HG02852 (cell line): ENCODE data around the gene CFAP46.
"Not testable (repeated sequence)": the region's sequence is repeated elsewhere in the genome, so short reads cannot be mapped to it uniquely, and the experiment has no call there.

Experiments used
- ATAC-seq: cut with Tn5 transposase; IDR thresholded peaks from one replicate; pipeline ENCODE4 v1.9.1; 2021; ENCODE audit warnings: mild to moderate bottlenecking, moderate library complexity; ENCODE audit not compliant: unreplicated experiment

CFAP46 gene

DNA sequence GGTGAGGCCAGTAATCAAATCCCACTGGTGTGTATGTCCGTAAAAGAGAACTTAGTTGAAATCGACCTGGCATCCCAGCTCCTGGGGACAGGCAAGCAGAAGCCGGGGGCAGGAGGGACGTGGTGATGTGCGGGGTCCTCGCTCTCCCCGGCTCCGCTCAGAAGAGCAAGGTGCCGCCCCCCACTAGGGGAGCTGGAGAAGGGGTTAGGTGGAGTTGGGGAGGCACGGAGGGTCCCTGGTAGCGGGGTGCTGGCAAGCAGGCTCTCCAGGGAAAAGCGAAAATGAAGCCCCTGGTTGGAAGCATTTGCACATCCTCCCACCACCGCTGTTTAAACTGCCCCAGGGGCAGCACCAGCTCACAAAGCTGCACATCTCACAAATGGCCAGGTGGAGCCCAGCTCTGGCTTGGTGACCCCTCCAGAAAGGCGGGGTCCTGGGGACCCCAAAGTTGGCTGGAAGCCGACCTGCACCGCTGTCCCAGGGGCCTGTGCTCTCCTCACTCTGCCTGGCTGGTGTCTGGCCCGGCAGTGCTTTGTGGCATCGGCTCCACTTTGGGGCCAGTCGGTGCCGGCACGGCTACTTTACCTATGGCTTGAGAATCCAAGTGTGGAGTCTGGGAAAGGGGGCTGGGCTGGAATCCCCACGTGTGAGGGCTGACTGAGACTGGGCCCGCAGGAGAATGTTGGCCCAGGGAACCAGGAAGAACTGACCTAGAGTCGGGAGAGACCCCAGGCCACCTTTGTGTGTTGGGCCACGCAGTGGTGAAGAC is 2.9 kb upstream of the CFAP46 start:
- no peak for ATAC-seq

DNA sequence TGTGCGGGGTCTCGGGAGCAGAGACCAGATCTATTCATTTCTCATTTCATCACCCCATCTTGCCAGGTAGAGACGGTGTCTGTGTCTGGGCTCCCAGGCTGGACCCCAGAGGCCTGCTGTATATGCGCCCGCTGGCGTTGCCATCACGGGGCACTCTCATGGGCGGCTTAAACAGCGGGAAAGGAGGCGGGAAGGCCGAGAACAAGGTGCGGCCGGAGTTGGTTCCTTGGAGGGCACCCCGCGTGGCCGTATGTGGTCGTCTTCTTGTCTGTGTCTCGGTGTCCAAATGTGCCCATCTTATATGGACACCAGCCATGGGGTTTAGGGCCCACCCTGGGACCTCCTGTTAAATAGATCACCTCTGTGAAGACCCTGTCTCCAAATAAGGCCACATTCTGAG is 2.1 kb upstream of the CFAP46 start:
- no peak for ATAC-seq

DNA sequence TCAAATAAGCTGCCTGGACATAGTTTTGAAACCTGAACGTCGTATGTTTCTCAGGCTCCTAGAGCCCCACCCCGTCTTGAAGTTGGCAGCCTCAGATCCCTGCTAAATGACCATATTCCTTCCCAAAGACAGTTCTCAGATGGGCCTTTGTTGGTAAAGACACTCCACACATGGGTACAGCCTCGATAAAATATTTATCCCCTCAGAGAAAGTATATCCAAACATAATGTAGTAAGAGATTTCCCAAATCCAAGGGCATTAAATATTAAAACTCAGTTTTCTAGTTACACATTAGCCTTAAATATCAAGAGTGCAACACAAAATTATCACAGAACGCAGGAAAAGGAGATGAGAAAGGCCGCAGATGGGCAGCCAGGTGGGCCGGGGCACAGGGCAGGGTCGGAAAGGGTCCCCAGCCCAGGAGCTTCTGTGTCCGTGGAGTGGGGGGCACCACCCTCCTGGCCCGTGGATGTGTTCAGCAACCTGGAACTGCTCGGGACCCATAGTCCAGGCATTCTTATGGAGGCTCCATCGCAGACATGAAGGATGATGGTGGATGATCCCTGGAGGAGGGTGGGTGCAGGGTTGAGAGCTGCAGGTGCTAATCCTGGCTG is 1.5 kb upstream of the CFAP46 start:
- ATAC-seq: no peak

DNA sequence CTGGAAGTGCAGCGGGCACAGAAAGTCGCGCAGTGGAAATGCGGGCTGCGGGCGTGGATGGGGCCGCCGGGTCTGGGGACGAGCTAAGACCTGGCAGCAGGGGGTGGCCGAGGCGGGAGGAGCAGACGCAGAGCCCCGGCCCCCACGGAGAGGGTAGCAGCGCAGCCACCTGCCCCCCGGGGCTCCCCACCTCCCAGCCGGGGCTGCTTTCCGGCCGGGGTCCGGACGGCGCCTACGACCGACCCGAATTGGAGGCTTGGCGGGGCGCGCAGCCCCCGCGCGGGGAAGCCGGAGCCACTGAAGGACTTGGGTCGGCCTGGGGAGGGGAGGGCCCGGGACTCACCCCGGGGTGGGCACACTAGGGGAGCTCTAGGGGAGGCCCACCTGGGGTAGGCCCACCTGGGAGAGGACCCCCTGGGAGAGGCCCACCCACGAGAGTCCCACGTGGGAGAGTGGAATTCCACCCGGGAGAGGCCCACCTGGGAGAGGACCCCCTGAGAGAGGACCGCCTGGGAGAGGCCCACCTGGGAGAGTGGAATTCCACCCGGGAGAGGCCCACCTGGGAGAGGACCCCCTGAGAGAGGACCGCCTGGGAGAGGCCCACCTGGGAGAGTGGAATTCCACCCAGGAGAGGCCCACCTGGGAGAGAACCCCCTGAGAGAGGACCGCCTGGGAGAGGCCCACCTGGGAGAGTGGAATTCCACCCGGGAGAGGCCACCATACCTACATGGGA is 854 bp upstream of the CFAP46 start:
- ATAC-seq: no peak

DNA sequence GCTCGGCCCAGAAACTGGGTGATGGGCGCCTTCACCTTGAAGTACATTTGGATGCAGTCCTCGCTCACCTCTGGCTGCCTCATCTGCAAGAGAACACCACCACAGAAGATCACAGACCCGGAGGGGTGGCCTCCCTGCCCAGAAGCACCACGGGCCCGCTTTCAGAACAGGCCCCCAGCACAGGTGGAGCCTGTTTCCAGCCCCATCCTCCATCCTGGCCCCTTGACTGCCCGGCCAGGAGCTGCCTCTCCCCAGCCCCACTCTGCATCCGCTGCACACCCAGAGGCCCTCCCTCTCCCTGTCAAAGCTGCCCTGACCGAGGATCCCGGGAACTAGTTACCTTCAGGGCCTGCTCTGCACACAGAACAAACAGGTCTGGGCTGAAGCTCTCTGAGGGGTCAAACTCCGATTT is 724 bp downstream of the CFAP46 start:
- no peak for ATAC-seq

DNA sequence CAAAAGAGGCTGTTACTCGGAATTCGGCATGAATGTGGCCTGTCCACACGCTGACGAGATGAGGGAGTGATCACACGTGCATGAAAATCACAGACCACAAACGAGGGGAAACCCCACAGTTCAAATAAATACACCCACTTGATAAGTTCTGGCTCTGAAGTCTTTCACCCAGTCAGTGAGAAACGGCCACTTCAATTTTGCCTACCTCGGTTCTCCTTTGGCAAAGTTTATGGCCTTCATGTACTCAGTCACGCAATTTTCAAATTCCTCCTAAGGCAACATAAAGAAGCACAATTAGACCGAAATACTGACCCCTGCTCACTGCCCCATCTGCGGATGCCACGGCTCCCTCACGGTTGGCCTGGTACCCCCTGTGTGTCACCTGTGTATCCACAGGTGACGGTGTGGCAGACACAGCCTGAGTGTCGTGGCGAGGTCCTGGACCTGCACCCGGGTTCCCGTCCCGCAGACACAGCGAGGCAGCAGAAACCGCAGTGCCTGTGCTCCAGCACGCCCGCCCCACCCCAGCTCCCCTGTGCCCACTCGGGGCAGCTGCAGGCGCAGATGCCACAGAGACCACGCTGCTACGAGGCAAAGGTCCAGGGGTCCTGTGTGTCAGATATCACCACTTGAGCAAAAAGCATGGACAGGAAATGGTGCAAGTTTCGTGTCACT is 1.4 kb downstream of the CFAP46 start:
- no peak for ATAC-seq

DNA sequence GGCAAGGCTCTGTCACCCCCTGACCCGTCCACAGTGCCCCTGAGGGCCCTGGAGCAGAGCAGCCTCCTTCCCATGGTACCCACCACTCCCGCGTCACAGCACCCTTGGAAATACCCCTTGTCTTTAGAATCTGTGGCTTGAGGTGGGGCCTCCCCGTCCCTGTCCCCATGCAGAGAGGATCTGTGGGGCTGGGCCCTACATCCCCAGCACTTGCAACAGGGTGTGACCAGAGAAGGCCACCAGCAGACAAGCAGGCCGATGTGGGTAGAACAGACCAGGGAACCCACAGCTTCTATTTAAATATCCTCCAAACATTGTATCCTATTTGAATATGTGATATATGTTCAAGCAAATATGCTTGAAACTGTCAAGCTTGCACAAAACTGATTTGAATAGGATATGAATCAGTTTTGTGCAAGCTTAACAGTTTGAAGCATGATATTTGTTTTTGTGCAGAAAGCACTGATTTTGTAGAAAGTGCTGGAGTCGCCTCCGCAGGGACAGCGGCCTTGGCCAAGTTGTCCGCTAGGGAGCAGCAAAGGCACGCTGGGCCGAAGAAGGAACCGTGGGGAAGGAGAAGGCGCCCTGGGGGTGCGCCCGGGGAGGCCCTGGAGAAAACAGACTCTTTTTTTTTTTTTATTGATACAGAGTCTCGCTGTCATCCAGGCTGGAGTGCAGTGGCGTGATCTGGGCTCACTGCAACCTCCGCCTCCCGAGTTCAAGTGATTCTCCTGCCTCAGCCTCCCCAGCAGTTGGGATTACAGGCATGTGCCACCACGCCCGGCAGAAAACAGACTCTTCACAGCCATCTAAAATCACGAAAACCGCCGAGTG is 2.2 kb downstream of the CFAP46 start:
- no peak for ATAC-seq

DNA sequence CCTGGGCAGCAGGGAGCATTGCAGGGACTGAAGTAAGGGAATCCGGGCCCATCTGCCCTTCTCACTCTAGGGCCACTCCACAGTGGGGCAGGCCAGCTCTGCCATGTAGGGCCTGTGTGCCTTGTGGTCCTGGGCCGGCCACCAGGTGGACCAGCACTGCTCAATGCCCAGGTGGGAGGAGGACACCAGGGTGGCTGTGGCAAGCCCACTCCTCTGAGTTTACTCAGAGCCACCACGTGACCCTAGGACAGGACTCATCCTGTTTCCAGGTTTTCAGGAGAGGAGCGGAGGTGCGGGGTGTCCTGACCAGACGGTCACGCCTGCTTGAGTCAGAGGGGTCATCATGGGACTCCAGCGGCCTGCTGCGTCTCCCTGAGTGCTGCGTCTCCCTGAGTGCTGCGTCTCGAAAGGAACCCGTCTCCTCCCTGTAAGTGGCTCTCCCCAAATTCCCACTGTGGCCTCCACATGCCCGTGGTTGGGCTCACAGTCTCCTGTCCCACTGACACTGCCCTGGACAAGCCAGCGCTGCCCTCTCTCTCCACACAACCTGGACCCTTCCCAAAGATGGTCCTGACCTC is 2.9 kb downstream of the CFAP46 start:
- ATAC-seq: no peak

DNA sequence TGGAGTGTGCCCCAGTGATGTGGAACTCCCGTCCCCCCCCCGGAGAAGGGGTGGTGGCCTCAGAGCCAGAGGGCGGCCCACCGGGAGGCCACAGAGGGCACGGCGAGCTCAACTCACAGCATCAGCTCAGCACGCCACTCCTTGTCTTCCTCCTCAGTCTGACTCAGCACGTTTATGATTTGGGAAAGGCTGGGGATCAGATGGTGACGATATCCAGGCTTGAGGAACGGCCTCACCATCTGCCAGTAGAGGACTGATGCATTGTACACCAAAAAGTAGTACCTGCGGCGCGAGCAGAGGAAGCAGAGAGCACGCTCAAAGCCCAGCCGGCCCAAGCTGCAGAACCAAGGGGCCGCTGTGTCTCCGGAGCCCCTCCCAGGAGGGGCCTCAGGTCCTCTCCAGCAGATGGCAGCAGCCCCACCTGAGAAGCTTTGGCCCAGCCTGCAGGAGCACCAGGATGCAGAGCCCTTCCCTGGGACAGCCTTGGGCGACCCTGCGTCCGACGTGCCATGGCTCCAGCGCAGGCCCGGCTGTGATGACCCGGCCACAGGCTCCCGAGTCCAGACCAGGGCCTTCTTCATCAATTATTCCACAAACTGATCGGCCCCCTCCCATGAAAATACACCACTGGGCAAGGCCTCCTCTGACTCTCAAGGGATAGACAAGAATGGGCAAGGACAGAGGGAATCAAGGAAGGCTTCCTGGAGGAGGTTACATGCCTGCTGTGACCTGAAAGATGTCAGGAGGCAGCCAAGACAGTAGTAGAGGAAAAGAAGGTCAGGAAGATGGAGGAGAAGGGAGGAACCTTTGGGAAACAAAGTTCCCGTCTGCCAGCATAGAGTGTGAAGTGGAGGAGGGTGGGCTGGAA is 3.7 kb downstream of the CFAP46 start:
- ATAC-seq: no peak

DNA sequence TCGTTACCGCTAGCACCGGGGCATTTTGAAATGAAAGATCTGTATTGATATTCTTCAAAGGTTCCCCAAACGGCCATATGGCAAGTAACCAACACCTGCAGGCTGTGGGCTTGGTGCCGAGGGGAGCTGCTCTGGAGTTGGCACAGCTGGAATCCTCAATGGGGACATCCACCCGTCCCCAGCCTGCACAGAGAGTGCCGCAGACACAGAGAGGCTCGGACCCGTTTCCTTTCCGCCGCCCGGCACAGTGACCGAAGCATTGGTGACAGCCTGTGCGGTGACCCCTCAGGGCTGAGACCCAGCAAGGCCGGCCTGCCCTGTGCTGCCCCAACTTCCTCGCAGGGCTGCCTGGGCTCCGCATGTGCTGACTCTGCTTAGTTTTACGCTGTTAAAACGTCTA is 4.5 kb downstream of the CFAP46 start:
- ATAC-seq: no peak

DNA sequence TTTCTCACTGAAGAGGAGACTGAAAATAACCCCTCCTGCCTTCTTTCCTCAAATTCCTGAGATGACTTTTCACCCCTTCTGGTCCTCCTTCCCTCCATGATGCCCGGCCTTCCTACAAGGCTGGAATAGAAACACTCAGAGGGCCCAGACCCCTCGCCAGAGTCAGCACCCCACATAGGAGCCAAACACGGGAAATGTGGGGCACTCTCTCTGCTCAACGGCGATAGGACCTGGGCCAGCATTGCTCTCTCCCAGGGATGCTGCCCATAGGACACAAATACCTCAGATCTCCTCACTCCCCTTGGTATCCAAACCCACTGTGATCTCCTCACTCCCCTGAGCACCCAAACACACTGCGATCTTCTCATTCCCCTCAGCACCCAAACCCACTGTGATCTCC is 7.4 kb downstream of the CFAP46 start:
- no peak for ATAC-seq

DNA sequence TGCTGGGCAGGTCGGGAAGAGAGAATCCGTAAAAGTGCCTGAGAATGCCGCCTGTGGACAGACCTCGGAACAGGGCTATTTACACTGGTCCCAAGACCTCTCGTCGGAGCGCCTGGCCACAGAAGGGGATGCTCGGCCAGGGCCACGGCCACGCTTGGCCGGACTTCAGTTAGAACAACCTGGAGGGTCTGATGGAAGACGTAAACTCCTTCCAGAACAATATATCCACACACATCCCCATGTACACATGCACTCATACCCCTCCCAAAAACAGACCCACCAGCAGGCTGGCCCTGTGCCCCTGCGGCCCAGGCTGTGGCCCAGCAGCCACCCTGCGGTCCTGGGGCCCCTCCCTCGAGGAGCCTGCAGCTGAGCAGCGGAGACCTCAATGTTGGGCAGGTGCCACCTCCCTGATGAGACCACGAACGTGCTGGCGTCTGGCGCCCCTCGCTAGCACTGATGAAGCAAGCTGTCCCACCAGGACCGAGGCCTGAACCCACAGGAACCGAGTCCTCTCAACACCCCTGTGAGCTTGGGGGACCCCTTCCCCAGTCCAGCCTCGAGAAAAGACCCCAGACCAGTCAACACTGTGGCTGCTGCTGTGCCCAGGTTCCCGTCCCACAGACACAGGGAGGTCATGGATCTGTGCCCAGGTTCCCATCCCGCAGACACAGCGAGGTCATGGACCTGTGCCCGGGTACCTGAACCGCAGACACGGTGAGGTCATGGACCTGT is 8.9 kb downstream of the CFAP46 start:
- no peak for ATAC-seq

DNA sequence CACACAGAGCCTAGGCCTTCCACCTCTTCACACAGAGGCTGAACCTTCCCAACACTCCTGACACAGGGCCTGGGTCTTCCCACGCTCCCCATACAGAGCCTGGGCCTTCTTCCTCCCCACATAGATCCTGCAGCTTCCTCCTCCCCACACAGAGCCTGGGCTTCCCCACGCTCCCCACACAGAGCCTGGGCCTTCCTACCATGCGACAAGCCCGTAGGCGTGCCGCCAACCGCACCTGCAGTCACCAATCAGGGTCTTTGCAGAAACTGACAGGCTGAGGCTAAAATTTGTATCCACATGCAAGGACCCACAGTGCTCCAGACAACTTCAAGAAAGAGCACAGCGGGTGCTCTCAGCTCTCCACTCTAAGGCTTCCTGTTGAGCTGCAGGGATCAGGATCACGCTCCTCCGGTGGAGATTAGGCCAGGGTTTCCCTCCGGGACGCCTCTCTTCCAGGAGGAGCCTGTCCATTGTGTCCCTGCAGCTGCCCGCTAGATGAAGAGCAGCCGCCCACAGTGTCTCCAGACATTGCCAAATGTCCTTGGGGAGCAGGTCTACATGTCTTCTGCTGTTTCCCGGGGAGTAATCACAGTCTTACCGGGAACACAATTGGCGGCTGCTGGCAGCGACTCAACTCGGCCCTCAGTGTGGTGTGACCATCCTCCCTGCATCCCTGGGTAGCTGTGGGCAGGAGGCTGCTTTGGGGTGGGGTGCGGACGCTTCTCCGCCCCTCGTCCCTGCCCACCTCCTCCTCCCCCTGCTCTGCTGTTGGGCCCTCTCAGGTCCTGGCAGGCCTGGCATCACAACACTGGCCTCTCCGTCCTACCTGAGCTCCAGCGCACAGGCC is 9.7 kb downstream of the CFAP46 start:
- no peak for ATAC-seq

DNA sequence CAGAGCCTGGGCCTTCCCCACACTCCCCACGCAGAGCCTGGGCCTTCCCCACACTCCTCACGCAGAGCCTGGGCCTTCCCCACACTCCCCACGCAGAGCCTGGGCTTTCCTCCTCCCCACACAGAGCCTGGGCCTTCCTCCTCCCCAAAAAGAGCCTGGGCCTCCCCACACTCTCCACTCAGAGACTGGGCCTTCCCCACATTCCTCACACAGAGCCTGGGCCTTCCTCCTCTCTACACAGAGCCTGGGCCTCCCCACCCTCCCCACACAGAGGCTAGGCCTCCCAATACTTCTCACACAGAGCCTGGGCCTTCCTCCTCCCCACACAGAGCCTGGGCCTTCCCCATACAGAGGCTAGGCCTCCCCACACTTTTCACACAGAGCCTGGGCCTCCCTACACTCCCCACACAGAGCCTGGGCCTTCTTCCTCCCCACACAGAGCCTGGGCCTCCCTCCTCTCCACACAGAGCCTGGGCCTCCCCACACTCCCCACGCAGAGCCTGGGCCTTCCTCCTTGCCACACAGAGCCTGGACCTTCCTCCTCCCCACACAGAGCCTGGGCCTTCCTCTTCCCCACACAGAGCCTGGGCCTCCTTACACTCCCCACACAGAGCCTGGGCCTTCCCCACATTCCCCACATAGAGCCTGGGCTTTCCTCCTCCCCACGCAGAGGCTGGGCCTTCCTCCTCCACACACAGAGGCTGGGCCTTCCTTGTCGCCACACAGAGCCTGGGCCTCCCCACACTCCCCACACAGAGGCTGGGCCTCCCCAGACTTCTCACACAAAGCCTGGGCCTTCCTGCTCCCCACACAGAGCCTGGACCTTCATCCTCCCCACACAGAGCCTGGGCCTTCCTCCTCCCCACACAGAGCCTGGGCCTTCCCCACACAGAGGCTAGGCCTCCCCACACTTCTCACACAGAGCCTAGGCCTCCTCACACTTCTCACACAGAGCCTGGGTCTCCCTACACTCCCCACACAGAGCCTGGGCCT is 10.8 kb downstream of the CFAP46 start:
- not testable (repeated sequence) for ATAC-seq

DNA sequence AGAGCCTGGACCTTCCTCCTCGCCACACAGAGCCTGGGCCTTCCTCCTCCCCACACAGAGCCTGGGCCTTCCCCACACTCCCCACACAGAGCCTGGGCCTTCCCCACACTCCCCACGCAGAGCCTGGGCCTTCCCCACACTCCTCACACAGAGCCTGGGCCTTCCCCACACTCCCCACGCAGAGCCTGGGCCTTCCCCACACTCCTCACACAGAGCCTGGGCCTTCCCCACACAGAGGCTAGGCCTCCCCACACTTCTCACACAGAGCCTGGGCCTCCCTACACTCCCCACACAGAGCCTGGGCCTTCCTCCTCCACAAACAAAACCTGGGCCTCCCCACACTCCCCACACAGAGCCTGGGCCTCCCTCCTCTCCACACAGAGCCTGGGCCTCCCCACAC is 11.7 kb downstream of the CFAP46 start:
- ATAC-seq: not testable (repeated sequence)

DNA sequence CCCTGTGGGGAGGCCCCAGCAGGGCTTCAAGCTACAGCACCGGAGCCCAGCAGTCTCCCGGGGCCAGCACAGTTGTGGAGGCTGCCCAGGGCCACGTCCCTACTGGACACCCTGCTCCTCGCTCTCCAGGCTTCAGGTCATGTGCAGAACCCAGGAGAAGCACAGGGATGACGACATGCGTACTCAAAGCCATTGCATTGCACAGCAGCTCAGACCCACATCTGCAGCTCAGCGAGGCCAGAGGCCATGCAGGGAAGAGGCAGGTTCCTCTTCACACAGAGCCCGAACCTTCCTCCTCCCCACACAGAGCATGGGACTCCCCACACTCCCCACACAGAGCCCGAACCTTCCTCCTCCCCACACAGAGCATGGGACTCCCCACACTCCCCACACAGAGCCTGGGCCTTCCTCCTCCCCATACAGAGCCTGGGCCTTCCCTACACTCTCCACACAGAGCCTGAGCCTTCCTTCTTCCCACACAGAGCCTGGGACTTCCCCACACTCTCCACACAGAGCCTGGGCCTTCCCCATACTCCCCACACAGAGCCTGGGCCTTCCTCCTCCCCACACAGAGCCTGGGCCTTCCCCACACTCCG is 12.3 kb downstream of the CFAP46 start:
- ATAC-seq: no peak
